Ecto neural progenitor cell (in vitro differentiated cells): ENCODE data around the gene EPHA10.
"Not testable (repeated sequence)": the region's sequence is repeated elsewhere in the genome, so short reads cannot be mapped to it uniquely, and the experiment has no call there.

ENCODE experiments used
- DNase-seq: peaks from one replicate; pipeline ENCODE4 v3.0.0-alpha.2; 2018; ENCODE audit warnings: low spot score

EPHA10 gene

DNA sequence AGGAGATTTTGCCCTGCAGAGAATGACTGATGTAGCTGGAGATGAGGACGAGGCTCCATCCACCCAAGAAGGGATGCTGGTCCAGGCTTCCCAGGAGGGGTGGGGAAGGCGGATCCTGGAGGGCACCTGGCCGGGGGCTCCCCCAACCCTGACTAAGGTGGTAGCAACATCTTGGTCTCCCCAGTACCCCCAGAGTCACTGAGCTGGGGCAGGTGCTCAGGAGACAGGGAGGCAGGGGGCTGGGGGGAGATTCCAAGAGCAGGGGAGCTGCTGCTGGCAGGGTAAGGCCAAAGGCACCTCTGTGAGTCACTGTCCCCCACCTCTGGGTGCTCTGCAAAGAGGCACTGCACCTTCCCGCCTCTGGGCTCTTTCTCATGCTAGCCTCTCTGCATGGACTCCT, 48.6 kb downstream of the EPHA10 start:
- no peak for DNase-seq

DNA sequence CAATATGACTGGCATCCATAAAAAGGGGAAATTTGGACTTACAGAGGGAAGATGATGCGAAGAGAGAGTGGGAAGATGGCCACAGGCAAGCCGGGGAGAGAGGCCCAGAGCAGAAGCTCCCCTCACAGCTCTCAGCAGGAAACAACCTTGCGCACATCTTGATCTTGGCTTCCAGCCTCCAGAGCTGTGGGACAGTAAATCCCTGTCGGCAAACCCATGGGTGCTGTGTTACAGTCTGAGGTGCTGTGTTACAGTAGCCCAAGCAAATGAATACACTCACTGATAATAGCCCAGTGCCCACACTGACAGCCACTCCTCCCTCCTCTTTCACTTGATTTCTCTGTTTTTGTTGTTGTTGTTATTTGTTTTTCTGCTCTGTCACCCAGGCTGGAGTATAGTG, 50.2 kb downstream of the EPHA10 start:
- no peak for DNase-seq

DNA sequence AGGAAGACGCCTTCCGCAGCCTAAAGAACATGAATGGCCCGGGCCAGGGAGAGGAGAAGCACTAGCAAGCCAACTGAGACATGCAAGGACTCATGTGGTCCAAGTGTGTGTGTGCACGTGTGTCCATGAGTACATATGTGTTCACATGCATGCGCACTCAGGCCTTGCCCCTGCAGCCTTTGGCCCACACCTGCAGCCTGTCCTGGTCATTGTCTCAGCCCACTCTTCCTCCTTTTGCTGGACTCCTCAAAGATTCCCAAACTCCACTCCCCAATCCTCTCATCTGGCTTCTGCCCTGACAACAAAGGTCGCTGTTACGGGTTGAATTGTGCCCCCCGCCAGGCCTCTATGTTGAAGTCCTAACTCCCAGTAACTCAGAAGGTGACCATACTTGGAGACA, 50.7 kb downstream of the EPHA10 start:
- DNase-seq, result no peak

DNA sequence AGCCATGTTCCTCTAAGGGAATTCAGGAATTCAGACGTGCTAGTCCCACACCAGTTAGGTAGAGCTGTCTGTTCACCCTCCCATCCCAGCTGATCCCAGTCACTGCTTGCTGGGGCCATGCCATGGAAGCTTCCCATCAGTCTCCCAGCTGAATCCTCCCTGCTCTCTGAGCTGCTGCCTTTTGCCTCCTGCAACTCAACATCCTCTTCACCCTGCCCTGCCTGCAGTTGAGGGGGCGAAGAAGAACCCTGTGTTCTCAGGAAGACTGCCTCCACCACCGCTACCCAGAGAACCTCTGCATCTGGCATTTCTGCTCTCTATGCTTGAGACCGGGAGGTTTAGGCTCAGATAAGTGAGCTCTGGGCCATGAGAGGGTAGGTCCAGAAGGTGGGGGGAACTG, 56.4 kb downstream of the EPHA10 start:
- DNase-seq, result no peak

DNA sequence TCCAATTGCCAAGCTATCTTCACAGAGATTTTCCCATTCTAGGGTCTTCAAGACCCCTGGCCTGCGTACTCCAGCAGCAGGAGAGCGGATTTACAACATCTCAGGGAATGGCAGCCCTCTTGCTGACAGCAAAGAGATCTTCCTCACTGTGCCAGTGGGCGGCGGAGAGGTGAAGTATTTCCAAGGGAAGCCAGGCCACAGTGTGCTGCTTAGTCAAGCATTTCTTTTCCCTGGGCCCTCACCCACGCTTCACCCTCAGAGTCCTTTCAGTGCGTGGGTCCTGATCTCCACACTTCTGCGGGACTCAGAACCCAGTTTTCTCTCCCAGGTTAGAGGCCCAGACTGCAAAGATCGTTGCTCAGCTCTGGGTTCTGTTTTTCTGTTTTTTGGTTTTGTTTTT, 59.5 kb downstream of the EPHA10 start:
- no peak for DNase-seq

DNA sequence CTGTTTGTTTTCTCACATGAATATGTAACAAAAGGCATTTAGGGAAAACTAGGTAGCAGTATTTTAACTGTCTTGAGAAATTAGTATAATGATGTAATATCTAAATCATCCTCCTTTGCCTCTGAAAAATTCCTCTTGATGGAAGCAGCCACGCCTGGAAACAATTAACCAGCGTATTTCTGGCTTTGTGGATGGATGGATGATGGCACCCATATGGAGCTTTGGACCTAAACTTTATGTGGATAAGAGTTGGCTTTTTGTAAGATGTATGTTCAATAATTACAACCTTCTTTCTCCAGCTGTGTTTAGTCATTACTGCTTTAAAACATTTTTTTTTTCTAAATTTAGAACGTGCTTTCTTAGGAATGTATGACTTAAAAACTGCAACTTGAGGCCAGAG, 60.0 kb downstream of the EPHA10 start:
- DNase-seq, result no peak

DNA sequence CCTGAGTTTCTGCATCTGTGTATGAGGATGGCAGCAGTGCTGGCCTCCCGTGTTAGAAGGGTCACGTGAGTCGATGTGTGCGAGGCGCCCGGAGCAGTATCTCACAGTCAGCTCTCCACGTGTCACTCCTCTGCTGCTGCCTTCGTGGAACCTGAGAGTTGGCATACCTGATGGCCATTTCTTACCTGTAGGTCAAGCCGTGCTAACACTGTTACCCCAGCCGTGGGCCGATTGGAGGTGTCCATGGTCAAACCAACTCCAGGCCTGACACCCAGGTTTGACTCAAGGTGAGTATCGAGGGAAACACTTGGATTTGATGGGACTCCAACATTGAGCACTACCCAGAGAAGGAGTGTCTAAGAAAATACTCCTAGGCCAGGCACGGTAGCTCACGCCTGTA, 61.9 kb downstream of the EPHA10 start:
- DNase-seq, result no peak

DNA sequence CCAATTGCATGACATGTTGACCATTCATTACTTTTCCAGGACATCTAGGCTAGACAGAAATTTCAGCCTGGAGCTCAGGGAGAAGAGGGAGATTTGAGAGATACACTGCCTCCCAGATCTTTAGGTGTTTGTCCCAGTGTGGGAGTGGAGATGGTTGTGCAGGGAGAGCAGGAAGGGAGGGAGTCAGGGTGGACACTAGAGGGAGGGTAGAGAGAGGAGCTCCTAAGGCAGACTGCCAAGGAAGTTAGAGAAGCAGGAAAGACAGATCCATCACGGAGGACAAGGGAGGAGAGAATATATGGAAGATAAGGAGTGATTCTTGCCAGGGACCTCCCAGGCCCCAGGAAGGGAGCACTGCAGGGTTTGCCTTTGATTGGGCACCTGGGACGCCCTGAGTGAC, 63.9 kb downstream of the EPHA10 start:
- DNase-seq, result no peak

DNA sequence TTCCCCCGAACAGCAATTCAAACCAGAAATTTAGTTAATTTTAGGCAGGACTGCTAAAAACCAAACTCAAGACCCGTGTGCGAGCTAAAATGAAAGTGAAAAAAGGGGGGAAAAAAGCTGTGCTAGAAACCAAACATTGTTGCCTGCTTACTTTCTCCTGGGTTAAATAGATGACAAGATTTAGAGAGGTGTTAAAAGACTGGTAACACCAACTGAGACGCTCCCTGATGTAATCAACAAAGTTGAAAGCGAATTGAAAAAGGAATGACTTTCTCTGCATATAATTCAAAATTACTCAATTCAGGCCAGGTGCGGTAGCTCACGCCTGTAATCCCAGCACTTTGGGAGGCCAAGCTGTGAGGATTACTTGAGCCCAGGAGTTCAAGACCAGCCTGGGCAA, 65.8 kb downstream of the EPHA10 start:
- DNase-seq, result no peak

DNA sequence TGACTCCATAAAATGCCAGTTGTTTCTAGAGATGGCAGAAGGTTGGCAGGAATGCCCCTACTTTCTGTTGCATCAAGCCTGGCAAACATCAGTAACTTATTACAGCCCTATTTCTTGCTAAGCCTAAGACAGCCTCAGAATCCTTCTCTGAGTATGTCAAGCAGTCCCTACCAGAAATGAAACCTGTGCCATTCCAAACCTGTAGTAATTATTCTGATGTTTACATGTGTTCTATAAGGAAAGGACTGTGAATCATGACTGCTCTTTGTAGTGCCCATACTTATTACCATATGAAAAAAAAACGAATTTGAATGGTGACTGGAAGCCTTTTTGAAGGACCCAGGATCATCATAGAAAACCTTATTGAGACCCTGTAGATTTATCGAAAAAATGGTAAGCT, 67.2 kb downstream of the EPHA10 start:
- DNase-seq, result no peak

DNA sequence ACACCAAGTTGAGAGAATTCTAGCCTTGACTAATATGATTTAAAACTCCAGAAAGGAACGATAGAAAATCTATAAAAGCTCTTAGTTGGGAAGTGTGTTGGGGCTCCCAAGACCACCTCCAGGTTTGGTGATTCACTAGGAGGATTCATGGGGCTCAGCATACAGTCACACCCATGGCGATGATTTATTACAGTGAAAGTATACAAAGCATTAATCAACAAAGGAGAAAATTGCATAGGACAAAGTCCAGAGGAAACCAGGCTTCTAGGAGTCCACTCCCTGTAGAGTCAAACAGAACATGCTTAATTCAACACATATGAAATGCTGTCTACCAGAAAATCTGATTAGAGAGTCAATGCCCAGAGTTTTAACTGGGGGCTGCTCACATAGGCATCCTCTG, 67.8 kb downstream of the EPHA10 start:
- DNase-seq, result no peak

DNA sequence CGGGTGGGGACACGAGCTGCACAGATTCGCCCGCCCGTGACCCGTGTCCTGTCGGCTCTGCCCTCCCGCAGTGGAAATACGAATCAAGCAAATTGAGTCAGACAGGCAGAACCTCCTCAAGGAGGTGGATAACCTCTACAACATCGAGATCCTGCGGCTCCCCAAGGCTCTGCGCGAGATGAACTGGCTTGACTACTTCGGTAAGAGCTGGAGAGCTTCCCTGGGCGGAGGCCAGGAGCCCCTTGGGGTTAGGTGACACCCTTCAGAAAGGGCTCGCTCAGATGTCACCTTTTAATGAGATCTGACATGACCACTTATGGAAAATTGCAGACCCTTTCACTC, 72.1 kb downstream of the EPHA10 start:
- DNase-seq, result no peak

DNA sequence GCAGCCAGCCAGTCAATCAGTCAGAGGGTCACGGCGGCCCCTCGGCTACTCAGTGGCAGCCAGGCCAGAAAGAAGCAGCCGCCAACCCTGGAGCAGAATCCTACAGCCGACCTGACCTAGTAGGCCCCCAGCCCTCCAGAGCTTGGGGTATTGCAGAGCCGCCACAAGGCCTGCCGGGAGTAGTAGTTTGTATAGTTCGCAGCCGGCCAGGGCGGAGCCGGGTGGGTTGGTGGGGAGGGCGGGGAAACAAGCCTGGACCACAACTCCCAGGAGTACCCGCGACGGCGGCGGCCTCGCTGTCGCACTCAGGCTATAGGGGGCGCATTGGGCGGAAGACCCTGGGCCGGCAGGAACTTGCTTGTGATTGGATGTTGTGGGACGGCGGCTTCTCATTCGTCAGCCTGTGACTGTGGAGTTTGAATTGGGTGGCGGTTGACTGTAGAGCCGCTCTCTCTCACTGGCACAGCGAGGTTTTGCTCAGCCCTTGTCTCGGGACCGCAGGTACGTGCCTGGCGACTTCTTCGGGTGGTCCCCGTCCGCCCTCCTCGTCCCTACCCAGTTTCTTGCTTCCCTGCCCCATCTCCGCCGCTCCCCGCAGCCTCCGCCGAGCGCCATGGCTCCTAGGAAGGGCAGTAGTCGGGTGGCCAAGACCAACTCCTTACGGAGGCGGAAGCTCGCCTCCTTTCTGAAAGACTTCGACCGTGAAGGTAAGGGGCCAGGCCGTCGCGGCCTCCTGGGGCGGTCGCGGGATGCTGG, 72.7 kb downstream of the EPHA10 start, which contains the start of gene CDCA8:
TSS of gene CDCA8 (plus strand) at position 439 of the 756 bp plus-strand sequence. CDS start at position 614, 175 bp downstream.
- DNase-seq, result peak; percentile 99

DNA sequence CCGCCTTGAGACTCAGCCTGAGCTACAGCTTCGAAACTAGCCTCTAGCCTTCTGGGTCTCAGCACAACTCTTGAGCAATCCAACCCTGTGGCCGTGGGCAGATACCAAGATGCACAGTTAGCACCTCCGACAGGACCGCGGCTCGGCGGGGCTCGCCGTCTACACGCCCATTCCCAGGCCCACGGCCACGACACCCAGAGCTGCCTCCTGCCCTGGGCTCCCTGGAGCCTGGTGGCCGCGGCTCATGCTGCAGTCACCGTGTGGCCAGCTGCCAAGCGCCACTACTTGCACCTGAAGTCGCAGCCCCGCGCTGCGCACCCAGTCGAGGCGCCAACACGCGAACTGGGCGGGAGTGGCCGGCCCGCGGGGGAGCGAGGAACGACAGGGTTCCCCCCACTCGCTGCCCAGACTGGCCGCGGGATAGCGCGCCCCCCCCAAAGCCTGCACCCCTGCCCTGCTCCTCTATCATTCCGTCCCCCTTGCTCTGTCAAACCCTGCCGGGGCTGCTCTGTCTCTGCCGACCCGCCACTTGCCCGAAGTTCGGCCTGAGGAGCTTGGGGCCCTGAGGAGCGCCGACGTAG, 73.3 kb downstream of the EPHA10 start:
- peak; percentile 63 for DNase-seq

DNA sequence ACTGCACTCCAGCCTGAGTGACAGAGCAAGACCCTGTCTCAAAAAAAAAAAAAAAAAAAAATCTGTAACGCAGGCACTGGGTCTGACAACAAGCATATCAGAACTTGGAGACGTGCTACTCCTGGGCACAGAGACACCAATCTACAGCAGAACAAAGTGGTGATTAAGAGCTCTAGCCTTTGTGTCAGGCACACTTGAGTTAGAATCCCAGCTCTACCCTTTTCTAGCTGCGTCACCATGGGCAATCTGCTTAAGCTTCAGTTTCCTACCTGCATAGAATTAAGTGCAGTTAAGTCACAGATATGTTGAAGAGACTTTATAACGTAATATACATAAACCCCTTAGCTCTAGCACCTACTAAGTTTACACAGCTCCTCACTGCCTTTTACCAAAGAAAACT, 76.0 kb downstream of the EPHA10 start:
- no peak for DNase-seq

DNA sequence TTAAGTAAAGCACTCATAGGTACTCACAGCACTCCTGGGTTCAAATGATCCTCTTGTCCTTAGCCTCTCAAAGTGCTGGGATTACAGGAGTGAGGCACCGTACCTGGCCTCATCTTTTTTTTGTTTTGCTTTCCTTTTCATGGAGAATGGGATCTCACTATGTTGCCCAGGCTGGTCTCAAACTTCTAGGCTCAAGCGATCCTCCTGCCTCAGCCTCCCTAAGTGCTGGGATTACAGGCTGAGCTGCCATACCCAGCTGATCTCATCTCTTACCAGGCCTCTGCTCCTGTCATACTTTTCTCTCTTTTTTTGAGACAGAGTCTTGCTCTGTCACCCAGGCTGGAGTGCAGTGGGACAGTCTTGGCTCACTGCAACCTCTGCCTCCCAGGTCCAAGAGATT, 77.2 kb downstream of the EPHA10 start:
- not testable (repeated sequence) for DNase-seq

DNA sequence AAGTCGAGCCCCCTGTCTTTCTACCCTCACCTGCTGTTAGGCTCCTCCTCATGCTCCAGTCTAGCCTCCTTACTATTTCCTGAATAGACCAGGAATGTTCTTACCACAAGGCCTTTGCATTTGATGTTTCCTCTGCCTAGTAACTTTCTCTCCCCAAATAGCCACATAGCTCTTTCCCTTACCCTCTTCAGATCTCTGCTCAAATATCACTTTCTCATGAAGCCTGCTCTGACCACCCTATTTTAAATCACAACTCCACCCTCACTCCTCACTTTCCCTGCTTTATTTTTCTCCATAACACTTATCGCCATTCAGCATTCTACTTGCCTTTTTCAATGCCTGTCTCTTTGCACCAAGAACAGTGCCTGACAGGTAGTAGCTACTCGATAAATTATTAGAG, 79.2 kb downstream of the EPHA10 start:
- DNase-seq, result no peak

DNA sequence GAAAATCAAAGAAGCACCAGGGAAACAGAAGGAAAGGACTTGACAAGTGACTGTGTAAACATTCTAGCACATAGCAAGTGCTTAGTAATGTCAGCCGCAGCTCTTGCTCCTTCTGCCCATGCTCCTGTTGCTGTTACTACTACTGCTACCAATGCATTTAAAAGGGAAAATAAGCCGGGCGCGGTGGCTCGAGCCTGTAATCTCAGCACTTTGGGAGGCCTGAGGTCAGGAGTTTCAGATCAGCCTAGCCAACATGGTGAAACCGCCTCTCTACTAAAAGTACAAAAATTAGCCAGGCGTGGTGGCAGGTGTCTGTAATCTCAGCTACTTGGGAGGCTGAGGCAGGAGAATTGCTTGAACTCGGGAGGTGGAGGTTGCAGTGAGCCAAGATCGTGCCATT, 80.7 kb downstream of the EPHA10 start:
- not testable (repeated sequence) for DNase-seq

DNA sequence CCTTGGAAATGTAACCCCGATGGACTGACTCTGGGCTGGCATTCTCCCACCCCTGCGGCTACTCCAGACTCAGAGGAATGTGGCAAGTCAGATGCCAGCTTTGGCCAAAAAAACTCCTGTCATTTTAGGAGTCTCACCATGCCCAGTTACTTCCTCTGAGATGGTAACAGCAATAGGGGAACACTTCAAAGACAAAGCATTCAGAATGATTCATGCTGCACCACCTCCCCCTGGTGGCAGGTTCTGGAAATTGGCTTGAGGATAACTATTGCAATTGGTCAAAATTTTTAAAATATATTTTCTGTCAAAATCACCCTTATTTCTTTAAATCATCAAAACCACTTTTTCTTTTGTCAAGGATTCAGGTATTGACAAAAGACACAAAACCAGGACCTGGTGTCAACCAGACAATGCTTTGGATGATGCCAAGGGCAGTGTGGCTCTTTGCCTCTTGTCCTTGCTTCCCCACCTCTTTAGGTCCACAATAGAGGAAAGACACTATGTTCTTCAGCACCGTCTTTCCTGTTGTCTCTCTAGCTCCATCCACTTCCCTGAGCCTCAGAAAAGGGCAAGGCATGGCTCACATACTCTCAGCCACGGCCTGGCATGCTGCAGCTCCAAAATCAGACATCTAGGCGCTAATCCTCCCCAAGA, 82.5 kb downstream of the EPHA10 start:
- peak; percentile 80 for DNase-seq

DNA sequence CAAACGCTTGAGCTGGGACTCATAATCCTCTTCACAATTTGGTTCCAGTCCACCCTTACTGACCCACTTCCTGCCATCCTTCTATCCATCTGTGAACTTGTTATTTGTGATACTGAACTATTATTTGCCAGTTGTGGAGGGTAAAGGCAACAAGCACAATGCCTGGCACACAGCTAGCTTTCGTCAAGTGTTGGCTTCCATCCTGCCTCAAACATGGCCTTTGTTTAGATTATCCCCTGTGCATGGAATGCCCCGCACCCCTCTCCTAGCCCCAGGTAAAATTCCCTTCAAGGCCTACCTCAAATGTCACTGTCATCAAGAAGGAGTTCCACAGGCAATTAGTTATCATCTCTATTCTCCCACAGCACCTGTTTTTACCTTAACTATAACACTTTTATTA, 84.0 kb downstream of the EPHA10 start:
- no peak for DNase-seq

DNA sequence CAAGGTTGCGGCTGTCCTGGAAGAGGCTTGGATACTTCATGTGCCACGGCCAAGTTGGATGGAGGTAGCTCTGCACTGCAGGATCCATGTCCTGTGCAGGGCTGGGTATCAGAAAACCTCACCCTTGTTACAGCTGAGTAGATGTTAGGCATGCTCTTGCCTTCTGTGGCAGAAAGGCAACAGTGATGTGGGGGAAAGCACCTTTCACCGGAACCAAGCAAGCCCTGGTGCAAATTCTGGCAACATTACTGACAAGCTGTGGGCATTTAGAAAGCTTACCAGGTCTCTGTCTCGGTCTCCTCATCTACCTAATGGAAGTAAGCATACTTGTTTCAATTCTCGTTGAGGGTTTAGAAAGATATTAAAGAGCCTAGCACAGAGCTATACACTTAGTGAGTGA, 87.1 kb downstream of the EPHA10 start:
- DNase-seq, result no peak

DNA sequence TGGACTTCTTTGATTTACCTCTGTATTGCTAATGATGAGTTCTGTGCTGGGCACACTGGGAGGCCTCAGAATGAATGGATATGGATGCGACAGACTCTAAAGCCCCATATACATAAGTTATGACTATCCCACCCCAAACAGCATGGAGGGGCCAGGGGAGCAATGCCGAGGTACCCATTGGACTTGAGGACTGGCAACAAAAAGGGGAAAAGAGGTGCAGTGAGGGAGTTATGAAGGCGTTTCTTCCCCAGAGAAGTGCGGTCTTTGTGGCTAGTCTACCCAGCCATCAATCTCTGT, 87.8 kb downstream of the EPHA10 start:
- no peak for DNase-seq

DNA sequence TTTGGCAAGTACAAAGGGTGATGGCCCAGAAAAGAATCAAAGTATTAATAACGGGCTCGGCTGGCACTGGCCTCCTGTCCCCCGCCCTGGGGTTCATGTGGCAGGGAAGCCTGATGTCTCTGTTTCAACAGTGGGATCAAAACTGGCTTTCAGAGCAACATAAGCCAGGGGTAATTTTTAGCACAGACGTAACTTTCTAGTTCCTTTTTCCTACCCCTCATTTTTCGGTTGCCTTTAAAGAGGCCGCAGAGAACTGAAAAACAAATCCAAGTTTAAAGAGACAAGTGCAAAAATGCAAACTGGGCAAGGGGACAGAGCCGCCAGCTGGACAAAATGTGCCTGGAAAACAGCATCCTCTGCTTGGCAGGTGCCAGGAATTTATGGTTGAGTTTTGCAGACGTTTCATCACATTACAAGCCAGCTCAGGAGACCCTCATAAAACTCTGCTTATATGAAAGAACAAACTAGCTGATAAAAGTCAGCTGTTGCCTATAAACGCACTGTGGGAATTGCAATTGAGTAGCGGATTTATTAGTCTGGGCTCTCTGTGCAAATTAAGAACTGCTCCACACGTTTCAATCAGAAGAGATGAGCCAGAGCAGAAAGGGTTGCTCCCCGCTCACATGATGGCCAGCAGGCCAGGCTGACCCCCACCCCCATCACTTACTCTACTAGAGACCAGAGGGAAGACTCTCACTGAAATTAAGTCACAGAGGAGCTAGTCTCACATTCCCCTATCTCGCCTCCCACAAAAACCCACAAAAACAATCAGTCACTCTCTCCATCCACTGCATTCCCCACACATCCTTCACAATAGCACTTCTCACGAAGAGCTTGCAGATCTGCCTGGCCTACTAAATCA, 88.4 kb downstream of the EPHA10 start:
- no peak for DNase-seq
